Daoy (cell line): ENCODE results near the gene CSF3. TPM values are rescaled to one million over a fixed set of nuclear protein-coding genes. Genes with fewer than 3 reads are reported as not detected.

Experiments
- DNase-seq: peaks from one replicate; pipeline ENCODE4 v3.0.0-alpha.2; 2015; ENCODE audit warnings: low read depth
- total RNA-seq: library from RNA; depleted of rRNA; stranded (reverse); fragments of >200 nt; shearing (Covaris generic); gene quantifications from 2 replicates; pipeline ENCODE4 v1.2.3, GENCODE V29; 2014; rRNA removed

CSF3 gene
- 0.29 TPM in 1 of 2 replicates, not detected in the other for total RNA-seq

GRCh38 chr17:40015005-40015997 lies at the start of gene CSF3:
Gene CSF3, plus strand, starts transcription at chr17:40015440. Its CDS starts 35 bp downstream, at chr17:40015475.
- DNase-seq, result no peak

- DNase-seq, result no peak
These were observed 48.5 kb upstream of the CSF3 start for GRCh38 chr17:39966771-39967170.

GRCh38 chr17:39968761-39969160 lies 46.5 kb upstream of the CSF3 start:
- no peak for DNase-seq

GRCh38 chr17:39969375-39969774 lies 45.9 kb upstream of the CSF3 start:
- no peak for DNase-seq

GRCh38 chr17:39970157-39970692 lies 45.0 kb upstream of the CSF3 start:
- DNase-seq, result no peak

GRCh38 chr17:39971076-39971603 lies 44.1 kb upstream of the CSF3 start:
- DNase-seq, result no peak

GRCh38 chr17:39972271-39972670 lies 43.0 kb upstream of the CSF3 start:
- DNase-seq, result no peak

GRCh38 chr17:39973496-39973895 lies 41.7 kb upstream of the CSF3 start:
- DNase-seq, result no peak

- no peak for DNase-seq
These were observed 40.8 kb upstream of the CSF3 start for GRCh38 chr17:39974433-39974832.

GRCh38 chr17:39975801-39976200 lies 39.4 kb upstream of the CSF3 start:
- DNase-seq, result no peak

GRCh38 chr17:39979016-39979670 lies 36.1 kb upstream of the CSF3 start:
- DNase-seq, result peak; percentile 67

GRCh38 chr17:39979893-39980350 lies 35.3 kb upstream of the CSF3 start:
- DNase-seq, result peak; percentile 34

GRCh38 chr17:39980351-39981206 lies 34.7 kb upstream of the CSF3 start, which contains the start of gene PSMD3:
Gene PSMD3, plus strand, starts transcription at chr17:39980807. Its CDS starts 164 bp downstream, at chr17:39980971.
- peak; percentile 97 for DNase-seq

GRCh38 chr17:39981207-39981741 lies 34.0 kb upstream of the CSF3 start:
- no peak for DNase-seq

- no peak for DNase-seq
These were observed 33.4 kb upstream of the CSF3 start for GRCh38 chr17:39981766-39982375.

- DNase-seq, result no peak
These were observed 26.9 kb upstream of the CSF3 start for GRCh38 chr17:39988206-39988810.

- no peak for DNase-seq
These were observed 20.8 kb upstream of the CSF3 start for GRCh38 chr17:39994448-39994847.

GRCh38 chr17:39995438-39995837 lies 19.8 kb upstream of the CSF3 start:
- DNase-seq, result no peak

GRCh38 chr17:39996162-39996561 lies 19.1 kb upstream of the CSF3 start:
- DNase-seq, result no peak

- DNase-seq, result no peak
These were observed 18.4 kb upstream of the CSF3 start for GRCh38 chr17:39996800-39997199.
